CD1c-positive myeloid dendritic cell (primary cell): ENCODE results near the gene ATP8B4.

ENCODE experiments used
- DNase-seq: peaks from one replicate; pipeline ENCODE4 v3.0.0-alpha.2; 2016; ENCODE audit errors: extremely low spot score

Gene ATP8B4

DNA sequence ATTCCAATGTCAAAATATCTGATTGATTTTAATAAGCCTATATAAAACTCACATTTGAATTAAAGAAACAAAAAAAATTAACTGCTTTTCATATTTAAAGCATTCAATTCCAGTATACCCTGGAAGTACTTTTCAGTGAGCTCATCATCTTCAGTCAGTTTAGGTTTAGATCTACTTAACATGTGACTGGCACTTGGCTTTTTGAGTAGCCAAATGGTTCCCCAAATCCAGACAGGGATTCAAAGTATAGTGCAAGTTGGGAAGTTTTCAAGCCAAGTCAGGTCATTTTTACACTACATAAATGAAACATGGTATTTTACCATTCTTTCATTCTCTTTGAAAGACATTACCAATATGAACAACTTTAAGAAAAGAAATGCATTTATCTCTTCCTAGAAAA lies 57.5 kb downstream of the ATP8B4 start:
- DNase-seq = no peak

DNA sequence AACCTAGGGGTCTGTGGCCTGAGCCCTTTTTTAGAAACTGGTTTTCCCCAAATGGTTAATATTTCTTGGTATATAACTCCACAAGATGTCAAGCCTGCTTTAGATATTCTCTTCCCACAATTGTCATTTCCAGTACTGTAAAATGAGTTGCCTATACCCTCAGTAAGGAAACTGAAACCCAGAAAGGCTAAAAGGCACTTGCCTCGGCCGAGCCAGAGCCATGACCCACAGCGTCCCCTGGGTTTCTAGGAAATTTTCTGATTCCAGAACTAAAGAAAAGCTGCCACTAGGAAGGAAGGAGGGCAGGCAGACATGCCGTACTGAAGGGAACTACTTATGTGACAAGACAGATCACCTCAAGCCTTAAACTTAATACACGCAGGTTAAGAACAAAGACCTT lies 59.1 kb downstream of the ATP8B4 start:
- DNase-seq = peak; percentile 17

DNA sequence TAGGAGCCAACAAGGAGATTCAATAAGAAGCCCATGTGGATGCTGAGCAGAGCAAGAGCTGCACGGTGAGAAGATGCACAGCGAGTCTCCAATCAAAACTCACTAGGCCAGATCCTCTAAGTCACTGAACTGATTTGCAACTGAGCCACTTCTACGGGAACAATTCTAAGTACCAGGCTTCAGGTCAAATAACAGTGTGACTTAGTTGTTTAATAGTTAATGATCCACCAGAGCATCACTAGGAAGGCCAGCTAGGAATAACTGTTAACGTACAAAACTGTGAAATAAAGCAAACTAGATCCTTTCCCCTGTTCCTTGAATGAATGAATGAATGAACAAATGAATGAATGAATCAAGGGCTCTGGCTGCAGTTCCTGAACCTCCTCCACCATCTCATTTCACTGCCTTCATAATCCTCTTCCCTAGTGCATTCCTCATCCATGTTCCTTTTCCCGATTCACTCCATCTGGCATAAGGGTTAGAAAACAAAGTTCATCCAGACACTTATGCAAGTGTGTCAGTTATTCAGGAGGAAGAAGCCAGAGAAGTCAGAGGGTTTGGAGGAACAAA lies 59.7 kb downstream of the ATP8B4 start:
- no peak for DNase-seq

DNA sequence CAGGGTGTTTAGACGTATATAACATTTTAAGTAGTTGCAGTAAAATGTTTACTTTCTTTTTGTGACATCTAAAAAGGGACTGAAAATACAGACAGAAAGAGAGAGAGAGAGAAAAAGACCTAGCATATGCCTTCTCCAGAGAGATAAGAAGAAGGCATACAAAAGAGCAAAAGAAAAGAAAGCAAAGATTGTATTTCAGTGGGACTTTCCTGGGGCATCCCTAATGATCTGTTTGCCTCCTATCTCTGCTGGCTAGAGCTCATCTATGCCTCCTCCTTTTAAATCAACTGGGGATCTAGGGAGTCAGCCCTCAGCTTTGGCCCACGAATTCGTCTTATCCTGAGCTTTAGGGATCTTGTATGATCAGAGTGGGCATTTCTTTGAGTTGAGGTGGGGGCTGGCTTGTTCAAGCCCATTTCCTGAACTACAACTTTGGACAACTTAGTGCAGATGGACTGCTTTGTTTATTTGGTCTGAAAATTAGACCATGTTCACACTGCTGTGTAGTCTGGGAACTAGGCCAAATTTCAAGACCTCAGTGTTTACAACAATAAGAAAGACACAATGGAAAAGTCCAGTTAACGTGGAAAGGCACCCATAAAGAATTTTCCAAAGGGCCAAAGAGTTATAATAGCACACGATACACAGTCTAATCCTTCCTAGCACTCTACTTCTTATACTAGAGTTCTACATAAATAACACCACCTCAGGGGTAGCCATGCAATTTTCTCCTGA lies 61.0 kb downstream of the ATP8B4 start:
- DNase-seq = no peak

GRCh38 chr15:50057196-50057595 lies 61.8 kb downstream of the ATP8B4 start:
- DNase-seq = no peak

GRCh38 chr15:50055750-50056157 lies 63.3 kb downstream of the ATP8B4 start:
- peak; percentile 27 for DNase-seq

DNA sequence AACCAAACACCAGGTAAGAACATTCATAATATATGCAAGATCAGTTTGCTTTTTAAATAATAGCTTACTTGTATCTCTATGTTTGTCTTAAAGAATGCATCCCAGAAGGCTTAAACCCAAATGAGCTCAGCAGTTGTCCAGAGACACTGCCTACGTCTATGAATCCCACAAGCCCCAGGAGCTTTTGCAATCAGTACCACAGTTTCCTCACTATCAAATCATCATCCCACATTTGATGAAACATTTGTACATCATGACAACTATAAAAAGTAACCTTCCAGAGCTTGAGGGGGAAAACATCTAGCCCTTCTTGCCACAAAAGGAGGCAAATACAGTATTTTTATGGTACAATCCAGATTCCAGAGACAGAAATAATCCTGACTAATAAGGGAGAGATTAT lies 63.7 kb downstream of the ATP8B4 start:
- peak; percentile 47 for DNase-seq

- peak; percentile 16 for DNase-seq
Observed at GRCh38 chr15:50053055-50053856, 65.8 kb downstream of the ATP8B4 start.

- DNase-seq = peak; percentile 73
Observed at GRCh38 chr15:50051811-50052419, 67.1 kb downstream of the ATP8B4 start.

GRCh38 chr15:50050986-50051743 lies 67.9 kb downstream of the ATP8B4 start:
- peak; percentile 26 for DNase-seq

DNA sequence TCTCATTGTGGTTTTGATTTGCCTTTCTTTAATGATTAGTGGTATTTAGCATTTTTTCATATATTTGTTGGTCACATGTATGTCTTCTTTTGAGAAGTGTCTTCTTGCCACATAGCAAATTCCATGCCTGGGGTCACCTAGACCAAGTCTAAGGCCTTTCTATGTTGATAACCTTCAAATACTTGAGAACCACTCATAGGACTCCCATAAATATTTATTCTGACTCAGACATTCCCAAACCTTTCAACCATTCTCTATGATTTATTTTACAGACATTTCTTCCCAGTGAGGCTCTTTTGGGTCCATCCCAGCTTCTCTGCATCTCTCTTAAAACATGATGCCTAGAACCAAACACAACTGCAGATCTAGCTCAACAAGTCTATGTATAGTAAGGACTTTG lies 69.2 kb downstream of the ATP8B4 start:
- no peak for DNase-seq

- no peak for DNase-seq
Observed at GRCh38 chr15:50046867-50047266, 72.2 kb downstream of the ATP8B4 start.

- DNase-seq = no peak
Observed at GRCh38 chr15:50046159-50046558, 72.9 kb downstream of the ATP8B4 start.

DNA sequence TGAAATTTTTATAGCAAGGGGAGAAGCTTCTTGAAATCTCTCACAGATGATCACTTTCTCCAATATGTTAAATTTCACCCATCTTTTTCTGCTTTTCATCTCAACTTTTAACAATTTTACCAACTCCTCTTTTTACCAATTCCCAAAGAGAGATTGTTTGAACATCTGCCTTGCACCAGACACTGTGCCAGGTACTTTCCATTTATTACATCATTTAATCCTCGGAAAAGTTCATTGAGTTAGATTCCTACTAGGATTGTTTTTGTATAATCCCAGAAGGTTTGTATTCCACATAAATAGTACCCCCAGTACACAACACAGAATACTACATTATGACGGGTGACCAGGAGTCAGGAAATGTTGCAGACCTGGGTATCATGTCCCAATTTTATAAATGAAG lies 74.1 kb downstream of the ATP8B4 start:
- DNase-seq = no peak

- DNase-seq = no peak
Observed at GRCh38 chr15:50044406-50044805, 74.6 kb downstream of the ATP8B4 start.

GRCh38 chr15:50042775-50043174 lies 76.3 kb downstream of the ATP8B4 start:
- no peak for DNase-seq

DNA sequence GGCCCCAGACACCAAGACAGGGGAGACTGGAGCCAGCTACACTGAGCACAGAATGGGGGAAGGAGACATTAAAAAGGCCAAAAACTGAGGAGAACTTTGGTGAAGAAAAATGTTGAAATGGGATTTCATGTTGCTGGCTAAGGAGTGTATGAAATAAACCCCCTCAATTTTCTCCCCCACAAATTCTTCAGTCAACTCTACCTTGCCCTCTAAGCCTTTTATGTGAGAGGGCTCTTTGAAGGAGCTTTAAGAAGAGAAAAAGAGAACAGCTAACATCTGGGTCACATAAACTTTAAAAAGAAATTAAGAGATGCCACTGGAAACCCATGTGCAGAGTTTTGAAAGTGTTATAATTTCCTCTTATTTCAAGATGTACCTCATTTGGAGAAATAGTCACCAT lies 88.6 kb downstream of the ATP8B4 start:
- DNase-seq = no peak

- no peak for DNase-seq
Observed at GRCh38 chr15:50028326-50028725, 90.7 kb downstream of the ATP8B4 start.

DNA sequence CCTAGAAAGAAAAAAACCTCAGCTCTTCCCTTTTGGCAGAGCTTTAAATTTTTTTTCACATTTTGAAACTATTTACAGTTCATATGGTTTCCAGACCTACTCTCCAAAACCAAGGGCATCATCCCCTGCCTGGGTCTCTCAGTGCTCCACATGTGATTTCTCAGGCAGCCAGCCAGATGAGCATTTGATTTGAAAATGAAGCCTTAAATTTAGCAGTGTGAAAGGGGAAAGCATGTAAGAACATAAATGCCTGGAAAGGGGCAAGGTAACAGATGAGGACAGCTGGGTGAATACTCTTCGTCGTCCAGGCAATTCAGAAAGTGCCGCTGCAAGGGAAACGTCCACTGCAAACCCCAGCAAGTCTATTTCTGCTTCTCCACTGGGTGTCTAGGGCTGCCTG lies 94.8 kb downstream of the ATP8B4 start:
- DNase-seq = no peak

DNA sequence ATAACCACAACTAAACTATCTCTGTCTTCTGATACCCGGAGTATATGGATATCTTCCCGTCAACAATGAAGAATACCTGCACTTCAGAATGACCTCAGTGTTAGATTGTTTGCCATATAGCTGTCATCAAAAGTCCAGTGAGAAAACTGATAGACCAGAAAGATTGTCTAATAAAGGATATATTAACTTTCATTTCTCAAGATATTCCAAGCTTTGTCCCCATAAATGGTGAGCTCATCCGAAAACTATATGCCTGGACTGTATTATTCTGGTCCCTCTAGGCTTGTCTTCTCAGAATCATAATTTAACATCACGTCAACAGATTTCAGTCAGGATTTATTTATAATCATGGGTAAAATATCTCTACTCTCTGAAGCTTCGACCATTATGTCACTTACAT lies 100.5 kb downstream of the ATP8B4 start:
- DNase-seq = no peak

GRCh38 chr15:50017522-50017921 lies 101.5 kb downstream of the ATP8B4 start:
- no peak for DNase-seq

DNA sequence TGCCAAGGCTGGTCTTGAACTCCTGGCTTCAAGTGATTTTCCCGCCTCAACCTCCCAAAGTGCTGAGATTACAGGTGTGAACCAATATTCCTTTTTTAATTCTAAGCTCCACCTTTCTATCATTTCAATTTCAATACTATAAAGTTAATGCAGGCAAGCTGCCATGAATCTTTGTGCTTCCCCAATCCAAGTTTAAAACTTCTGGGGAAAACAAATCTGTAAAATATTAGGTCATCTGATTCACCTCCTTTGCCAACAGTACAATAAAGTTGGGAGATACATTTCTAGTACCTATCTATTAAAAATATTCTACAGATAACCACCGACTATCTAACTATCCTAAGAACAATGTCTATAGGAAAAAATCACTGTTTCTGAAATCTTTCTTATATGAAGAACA lies 102.1 kb downstream of the ATP8B4 start:
- DNase-seq = no peak
